ENCODE results near the gene PRMT7. TPM values are rescaled to one million over a fixed set of nuclear protein-coding genes. Genes with fewer than 3 reads are reported as not detected.

The PRMT7 gene
- total and polyA plus RNA-seq, 2 donors (not counting 1 experiment from before 2014, with no cell fraction given): 76.9 to 80.4 TPM

- no peak overlapping the region for H3K4me2 ChIP-seq (replicated peaks; ENCODE audit: low read depth, low read length, poor library complexity, severe bottlenecking)
- no peak overlapping the region for H3K4me3 Mint-ChIP-seq
- H4K20me1 ChIP-seq (ENCODE audit: control insufficient read depth, insufficient read depth, low read length, poor library complexity, severe bottlenecking): no peaks in the 10 kb centered on the region
- no peak overlapping the region for H3K27ac Mint-ChIP-seq
- CTCF ChIA-PET: interaction anchor here (0.6 kb wide), 1 partner anchor 500 kb away, joined by 5 read pairs; no protein-coding TSS in a partner anchor
- no peak for DNase-seq
- H3K36me3 ChIP-seq (replicated peaks in 1 of 2; ENCODE audit: control extremely low read depth in 1 of 2, control insufficient read depth in 1 of 2, extremely low read depth in 1 of 2, insufficient read depth in 2 of 2, low read length in 1 of 2): peaks cover 19 to 93% of the 10 kb centered on the region in 2 experiments
- H3K9me3 Mint-ChIP-seq (ENCODE audit: insufficient read depth): no peaks in the 10 kb centered on the region
- TF ChIP-seq CTCF (IDR thresholded peaks at IDR 0.05) (no peak), EZH2 (IDR thresholded peaks at IDR 0.05; ENCODE audit: borderline replicate concordance, insufficient read depth, low read depth, low read length, poor library complexity, severe bottlenecking) (no peak)
- H3K27me3 Mint-ChIP-seq: no peaks in the 10 kb centered on the region
- over 99% methylated on average over 7 of the region's 10 CpGs for WGBS (ENCODE audit: insufficient coverage)
- no peaks in the 10 kb centered on the region for H3K9me3 ChIP-seq (ENCODE audit: control extremely low read depth in 1 of 3, control insufficient read depth in 2 of 3, insufficient read depth in 1 of 3, low read length in 2 of 3)
- H3K4me1 ChIP-seq (ENCODE audit: control insufficient read depth in 2 of 2, insufficient read depth in 2 of 2, low read length in 2 of 2): no peaks in the 10 kb centered on the region
- H3K4me1 Mint-ChIP-seq: no peaks in the 10 kb centered on the region
- H3K9ac ChIP-seq (ENCODE audit: low read length): no peak overlapping the region
- no peaks in the 10 kb centered on the region for H3K79me2 ChIP-seq (ENCODE audit: control insufficient read depth, insufficient read depth, low read length)
- H2AFZ ChIP-seq (ENCODE audit: insufficient read depth, low read depth, low read length, poor library complexity, severe bottlenecking): no peak overlapping the region
- H3K4me3 ChIP-seq (ENCODE audit: control extremely low read depth in 1 of 5, extremely low read depth in 1 of 5, insufficient read depth in 1 of 5, low read depth in 2 of 5, low read length in 4 of 5): no peak overlapping the region
- POLR2A ChIA-PET: no interaction called here
- H3K27ac ChIP-seq (ENCODE audit: low read length in 2 of 2): no peak overlapping the region
- intact Hi-C loops (cut with micrococcal nuclease): no loop called here
- no peaks in the 10 kb centered on the region for H3K27me3 ChIP-seq (replicated peaks in 1 of 4; ENCODE audit: control extremely low read depth in 1 of 4, control insufficient read depth in 3 of 4, insufficient read depth in 4 of 4, low read length in 3 of 4)
- no peak for ATAC-seq (ENCODE audit: low read depth)
Measured at GRCh38 chr16:68349838-68350410, 39.1 kb downstream of the PRMT7 start.

GRCh38 chr16:68350813-68351350 is 40.1 kb downstream of the PRMT7 start:
- H3K27ac Mint-ChIP-seq: no peak overlapping the region
- DNase-seq (no peak), ATAC-seq (ENCODE audit: low read depth) (no peak)
- intact Hi-C loops (cut with micrococcal nuclease): no loop called here
- H3K9me3 ChIP-seq (ENCODE audit: control extremely low read depth in 1 of 3, control insufficient read depth in 2 of 3, insufficient read depth in 1 of 3, low read length in 2 of 3): no peaks in the 10 kb centered on the region
- no peak overlapping the region for H3K4me3 Mint-ChIP-seq
- H3K4me2 ChIP-seq (replicated peaks; ENCODE audit: low read depth, low read length, poor library complexity, severe bottlenecking): no peak overlapping the region
- 100% methylated on average over 4 of the region's 10 CpGs for WGBS (ENCODE audit: insufficient coverage)
- peaks cover 4 to 6% of the 10 kb centered on the region in 2 donors for H3K4me1 ChIP-seq (ENCODE audit: control insufficient read depth in 2 of 2, insufficient read depth in 2 of 2, low read length in 2 of 2)
- no peaks in the 10 kb centered on the region for H3K27me3 Mint-ChIP-seq
- no peak overlapping the region for H3K4me3 ChIP-seq (ENCODE audit: control extremely low read depth in 1 of 5, extremely low read depth in 1 of 5, insufficient read depth in 1 of 5, low read depth in 2 of 5, low read length in 4 of 5)
- TF ChIP-seq CTCF (IDR thresholded peaks at IDR 0.05) (no peak), EZH2 (IDR thresholded peaks at IDR 0.05; ENCODE audit: borderline replicate concordance, insufficient read depth, low read depth, low read length, poor library complexity, severe bottlenecking) (no peak)
- no peak overlapping the region for H3K27ac ChIP-seq (ENCODE audit: low read length in 2 of 2)
- ChIA-PET CTCF (interaction anchor here (0.6 kb wide), 1 partner anchor 499 kb away, joined by 5 read pairs; no protein-coding TSS in a partner anchor), POLR2A (no interaction called here)
- peaks cover 13 to 88% of the 10 kb centered on the region in 2 experiments for H3K36me3 ChIP-seq (replicated peaks in 1 of 2; ENCODE audit: control extremely low read depth in 1 of 2, control insufficient read depth in 1 of 2, extremely low read depth in 1 of 2, insufficient read depth in 2 of 2, low read length in 1 of 2)
- peaks cover 7% of the 10 kb centered on the region for H3K4me1 Mint-ChIP-seq
- H3K9me3 Mint-ChIP-seq (ENCODE audit: insufficient read depth): no peaks in the 10 kb centered on the region
- H3K79me2 ChIP-seq (ENCODE audit: control insufficient read depth, insufficient read depth, low read length): no peaks in the 10 kb centered on the region
- H3K27me3 ChIP-seq (replicated peaks in 1 of 4; ENCODE audit: control extremely low read depth in 1 of 4, control insufficient read depth in 3 of 4, insufficient read depth in 4 of 4, low read length in 3 of 4): no peaks in the 10 kb centered on the region
- H4K20me1 ChIP-seq (ENCODE audit: control insufficient read depth, insufficient read depth, low read length, poor library complexity, severe bottlenecking): peaks cover 8% of the 10 kb centered on the region
- no peak overlapping the region for H2AFZ ChIP-seq (ENCODE audit: insufficient read depth, low read depth, low read length, poor library complexity, severe bottlenecking)
- H3K9ac ChIP-seq (ENCODE audit: low read length): no peak overlapping the region
